ENCODE data around the gene RBCK1.
A peak's percentile ranks its signal among the peaks of the same experiment; 100 is the strongest.

Gene RBCK1

DNA sequence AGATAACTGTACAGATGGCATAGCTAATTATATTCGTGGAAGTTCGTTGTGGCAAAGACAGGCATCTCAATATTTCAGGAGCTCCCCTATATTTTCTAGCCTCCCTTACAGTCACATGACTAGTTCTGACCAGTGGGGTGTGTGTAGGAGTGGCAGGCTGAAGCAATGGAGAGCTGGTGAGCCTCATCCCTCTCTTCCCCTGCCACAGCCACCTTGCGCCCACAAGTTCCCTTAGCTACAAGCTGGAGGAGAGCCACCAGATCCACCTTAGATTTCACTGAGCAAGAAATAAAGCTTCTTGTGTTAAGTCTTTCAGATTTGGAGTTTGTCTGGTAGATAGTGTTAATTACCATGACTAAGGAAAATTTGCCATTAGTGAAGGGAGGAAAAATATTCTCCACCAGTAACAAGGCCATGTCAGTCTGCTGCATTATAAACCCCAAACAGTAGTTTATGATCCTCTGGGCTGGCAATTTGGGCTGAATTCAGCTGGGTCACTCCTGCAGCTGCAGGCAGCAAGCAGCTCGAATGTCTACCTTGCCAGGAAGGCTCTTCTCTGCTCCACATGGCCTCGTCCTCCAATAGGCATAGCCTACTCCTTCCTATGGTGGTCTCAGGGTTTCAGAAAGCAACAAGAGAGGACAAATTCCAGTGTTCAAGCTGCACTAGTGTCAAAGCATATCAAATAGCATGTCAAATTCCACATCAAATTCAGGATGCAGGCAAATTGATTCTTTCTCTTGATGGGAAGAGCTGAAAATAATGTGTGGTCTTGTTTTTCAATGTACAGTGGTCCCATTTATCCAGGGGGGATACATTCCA is 7.4 kb upstream of the RBCK1 start:
- no peak for DNase-seq

DNA sequence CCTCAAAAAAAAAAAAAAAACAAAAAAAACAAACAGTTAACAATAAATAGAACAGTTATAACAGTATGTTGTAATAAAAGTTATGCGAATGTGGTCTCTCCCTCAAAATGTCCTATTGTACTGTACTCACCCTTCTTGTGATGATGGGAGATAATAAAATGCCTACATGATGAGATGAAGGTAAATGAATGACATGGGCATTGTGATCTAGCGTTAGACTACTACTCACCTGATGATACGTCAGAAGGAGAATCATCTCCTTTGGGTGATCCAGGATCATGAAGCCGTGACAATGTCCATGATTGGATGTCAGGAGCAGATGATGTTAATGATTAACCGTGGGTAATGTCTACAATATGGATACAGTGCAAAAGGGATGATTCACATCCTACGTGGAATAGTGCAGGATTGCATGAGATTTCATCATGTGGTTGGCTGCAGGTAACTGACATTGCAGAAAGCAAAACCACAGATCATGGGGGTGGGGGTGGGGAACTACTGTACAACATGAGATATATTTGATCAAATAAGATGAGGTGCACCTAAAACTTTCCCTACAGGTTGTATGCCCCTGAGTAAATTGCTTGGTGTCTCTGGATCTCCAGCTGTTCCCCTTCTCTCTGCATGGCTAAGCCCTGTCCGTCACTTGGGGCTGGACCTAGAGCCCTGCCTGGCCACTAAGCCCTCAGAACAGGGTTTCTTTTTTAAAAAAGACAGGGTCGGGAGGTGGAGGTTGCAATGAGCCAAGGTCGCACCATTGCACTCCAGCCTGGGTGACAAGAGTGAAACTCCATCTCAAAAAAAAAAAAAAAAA is 6.2 kb upstream of the RBCK1 start:
- DNase-seq = no peak

DNA sequence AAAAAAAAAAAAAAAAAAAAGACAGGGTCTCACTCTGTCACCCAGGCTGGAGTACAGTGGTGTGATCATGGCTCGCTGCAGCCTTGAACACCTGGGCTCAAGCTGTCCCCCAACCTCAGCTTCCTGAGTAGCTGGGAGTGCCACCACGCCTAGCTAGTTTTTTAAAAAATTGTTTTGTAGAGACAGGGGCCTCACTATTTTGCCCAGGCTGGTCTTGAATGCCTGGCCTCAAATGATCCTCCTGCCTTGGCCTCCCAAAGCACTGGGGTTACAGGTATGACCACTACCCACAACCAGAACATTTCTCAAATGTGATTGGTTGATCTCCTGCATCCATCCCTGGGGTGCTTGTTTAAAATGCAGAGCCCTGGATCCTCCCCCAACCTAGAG is 5.6 kb upstream of the RBCK1 start:
- DNase-seq = no peak

DNA sequence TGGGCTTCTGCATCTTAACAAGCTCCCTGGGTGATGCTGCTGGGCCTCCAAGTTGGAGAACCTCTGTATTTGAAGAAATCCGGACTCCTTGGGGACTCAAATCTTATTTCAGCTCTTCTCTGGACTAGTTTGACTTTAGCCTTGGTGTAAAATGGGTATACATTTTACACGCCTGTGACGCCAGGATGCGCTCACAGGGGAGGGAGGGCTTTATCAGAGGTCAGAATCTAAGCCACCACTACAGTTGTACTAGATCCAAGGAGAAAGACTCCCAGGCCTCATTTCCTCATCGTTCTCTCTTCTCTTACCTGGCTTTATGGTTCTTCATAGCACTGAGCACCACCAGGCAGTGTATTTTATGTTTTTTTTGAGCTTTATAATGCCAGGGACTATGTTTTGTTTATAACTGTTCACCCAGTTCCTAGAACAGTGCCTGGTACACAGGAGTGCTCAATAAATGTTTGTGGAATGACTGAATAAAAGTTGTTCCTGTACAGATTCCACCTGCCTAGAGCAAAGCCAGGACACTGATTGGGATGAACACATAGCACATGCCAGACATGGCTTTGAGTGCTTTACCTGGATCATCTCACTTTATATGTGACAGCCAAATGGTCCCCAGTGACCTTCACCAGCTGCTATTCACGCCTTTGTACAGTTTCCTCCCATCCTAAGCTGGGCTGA is 5.1 kb upstream of the RBCK1 start:
- no peak for DNase-seq

DNA sequence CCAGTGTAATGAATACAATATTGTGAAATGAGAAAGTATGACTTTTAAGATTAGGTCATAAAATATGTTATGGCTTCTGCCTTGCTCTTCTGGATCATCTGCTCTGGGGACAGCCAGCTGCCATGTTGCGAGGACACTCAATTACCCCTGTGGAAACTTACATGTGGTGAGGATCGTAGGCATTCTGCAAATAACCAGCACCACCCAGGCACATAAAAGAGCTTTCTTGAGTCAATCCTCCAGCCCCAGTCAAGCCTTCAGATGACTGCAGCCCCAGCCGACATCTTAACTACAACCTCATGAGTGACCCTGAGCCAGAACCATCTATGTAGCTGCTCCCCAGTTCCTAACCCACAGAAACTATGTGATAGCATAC is 4.5 kb upstream of the RBCK1 start:
- DNase-seq = no peak

DNA sequence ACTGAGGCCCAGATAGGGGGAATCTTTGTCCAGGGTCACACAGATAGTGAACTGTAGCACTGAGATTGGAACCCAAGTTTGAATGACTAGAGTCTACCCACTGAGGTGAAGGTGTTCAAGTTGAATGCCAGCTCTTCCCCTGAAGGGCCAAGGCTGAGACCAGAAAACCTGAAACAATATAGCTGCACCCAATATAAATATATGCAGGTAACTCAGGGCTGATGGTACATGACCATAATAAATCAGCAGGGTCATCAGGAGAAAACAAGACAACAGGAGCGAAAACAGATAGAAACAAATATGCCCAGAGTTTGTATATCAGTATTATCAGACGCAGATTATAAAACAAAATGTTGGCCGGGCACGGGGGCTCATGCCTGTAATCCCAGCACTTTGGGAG is 4.0 kb upstream of the RBCK1 start:
- no peak for DNase-seq

DNA sequence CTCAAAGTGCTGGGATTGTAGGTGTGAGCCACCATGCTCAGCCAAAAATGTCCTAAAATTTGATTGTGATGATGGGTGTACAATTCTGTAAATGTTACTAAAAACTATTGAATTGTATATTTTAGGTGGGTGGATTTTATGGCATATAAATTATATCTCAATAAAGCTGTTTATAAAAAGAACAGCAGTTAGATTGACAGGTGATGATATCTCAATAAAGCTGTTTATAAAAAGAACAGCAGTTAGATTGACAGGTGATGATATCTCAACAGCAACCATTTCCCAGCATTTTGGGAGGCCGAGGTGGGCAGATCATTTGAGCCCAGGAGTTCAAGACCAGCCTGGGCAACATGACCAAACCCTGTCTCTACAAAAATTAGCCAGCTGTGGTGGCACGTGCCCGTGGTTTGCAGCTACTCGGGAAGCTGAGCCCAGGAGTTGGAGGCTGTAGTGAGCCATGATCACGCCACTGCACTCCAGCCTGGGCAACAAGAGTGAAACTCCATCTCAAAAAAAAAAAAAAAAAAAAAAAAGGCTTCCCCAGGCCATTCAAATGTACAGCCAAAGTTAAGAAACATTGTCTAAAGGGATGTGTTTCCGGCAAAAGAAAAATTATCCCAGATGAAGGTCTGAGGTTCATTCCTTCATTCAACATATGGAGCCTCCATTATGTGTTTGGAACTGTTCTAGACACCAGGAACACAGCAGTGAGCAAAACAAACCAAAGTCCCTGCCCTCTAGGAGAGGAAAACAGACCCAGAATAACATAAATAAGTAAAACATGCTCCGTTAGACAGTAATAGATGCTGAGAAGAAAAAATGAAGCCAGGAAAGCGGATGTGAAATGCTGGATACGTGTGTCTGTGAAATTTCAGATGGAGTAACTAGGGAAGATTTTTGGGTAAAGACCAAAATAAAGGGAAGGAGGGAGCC is 1.6 kb upstream of the RBCK1 start:
- no peak for DNase-seq

DNA sequence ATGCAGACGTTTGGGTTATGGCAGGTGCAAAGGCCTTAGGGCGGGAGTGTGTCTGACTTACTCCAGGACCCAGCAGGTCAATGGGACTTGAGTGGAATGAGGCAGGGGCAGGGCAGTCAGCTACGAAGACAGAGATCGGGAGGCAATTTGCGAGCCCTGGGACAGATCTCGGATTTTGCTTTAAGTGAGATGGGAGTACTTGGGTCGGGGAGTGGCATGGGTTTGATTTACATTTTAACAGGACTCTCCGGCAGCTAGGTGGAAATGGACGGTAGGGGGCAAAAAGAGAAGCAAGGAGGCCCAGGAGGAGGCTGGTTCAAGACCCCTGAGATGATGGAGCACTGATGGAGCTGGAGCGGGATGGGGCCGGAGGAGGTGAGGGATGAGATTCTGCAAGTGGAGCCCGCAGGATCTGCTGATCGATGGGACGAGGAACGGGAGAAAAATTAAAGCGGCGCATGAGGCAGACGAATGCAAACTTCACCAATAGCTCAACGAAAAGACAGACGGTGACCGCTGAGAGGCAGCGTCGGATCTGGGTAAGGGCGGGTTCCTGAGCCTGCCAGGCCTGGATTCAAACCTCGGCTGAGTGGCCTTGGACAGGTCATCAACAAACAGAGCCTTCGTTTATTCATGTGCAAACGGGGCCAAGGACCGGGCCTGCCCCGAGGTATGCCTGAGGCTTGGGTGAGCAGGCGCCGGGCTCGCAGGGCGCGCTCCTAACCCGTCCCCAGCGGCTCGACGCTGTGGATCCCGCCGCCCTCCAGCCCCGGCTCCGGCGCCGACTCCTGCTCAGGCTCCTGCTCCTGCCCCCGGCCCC is 756 bp upstream of the RBCK1 start:
- peak; percentile 68 for DNase-seq

DNA sequence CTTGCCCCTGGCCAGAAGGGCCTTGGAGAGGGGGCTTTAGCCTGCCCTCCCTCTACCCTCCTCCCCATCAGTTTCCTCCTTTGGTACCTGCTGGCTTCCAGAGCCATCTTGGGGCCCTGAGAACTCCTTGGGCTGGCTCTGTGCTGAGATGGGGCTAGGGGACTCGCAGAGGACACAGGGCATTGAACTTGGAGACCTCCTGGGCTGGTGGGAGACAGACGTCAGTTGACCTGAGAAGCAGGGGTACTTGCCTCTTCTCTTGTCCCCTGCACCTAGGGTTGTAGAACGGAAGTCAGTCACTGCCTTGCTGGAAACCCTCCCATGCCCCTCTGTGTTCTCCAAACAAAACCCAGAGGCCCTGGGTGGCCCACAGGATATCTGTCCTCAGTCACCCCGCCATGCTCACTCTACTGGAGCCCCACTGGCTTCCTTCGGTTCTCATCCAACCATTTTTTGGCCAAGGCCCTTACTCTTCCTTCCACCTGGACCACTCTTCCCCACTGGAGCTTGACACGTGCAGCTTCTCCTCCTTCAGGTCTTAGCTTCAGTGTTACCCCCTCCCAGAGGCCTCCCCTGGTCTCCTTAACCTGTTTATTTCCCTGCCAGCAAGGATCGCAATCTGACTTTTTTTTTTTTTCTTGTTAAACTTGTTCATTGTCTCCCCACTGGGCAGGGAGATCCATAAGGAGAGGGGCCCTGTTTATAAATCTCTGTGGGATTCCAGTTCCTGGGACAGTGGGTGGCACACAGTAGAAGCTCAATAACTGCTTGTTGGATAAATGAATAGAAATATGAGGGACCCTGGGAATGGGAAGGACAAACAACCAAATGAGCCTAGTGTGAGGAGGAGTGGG is 971 bp downstream of the RBCK1 start:
- DNase-seq = peak; percentile 24

DNA sequence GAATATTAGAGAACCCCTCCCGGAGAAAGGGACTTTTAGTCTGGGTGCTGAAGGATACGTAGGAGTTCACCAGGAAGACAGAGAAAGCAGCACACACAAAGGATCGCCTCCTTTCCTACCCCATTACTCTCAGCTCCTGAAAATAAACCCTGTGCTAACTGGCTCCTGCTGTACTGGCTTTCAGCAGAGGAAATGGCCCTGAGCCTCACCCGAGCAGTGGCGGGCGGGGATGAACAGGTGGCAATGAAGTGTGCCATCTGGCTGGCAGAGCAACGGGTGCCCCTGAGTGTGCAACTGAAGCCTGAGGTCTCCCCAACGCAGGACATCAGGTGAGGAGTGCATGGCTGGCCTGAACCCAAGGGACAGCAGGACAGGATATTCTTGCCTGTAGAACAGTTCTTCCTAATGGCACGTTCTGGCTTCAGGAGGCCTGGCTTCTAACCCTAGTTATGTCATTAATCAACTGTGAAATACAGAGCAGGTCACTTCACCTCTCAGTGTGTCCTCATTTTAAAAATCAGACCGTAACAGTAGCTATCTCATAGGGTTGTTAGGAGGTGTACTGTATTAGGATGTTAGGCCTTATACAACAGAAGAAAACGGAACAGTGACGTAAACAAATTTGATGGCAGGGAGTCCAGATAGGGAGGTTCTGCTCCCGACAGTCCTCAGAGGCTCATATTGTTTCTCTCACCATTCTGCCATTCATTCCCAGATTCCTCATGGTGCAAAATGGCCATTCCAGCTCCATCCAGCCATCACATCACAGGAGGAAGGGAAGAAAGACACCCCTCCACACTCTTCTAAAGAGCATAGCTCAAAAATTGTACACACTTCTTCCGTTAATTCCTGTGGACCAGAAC is 1.8 kb downstream of the RBCK1 start:
- DNase-seq = no peak

DNA sequence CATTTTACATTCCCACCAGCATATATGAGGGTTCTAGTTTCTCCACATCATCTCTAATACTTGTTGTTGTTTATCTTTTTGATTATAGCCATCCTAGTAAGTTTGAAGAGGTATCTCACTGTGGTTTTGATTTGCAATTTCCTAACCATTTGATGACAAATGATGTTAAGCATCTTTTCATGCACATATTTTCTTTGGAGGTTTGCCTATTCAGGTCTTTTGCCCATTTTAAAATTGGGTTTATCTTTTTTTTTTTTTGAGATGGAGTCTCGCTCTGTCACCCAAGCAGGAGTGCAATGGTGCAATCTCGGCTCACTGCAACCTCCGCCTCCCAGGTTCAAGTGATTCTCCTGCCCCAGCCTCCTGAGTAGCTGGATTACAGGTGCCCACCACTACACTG is 4.0 kb downstream of the RBCK1 start:
- DNase-seq = no peak

DNA sequence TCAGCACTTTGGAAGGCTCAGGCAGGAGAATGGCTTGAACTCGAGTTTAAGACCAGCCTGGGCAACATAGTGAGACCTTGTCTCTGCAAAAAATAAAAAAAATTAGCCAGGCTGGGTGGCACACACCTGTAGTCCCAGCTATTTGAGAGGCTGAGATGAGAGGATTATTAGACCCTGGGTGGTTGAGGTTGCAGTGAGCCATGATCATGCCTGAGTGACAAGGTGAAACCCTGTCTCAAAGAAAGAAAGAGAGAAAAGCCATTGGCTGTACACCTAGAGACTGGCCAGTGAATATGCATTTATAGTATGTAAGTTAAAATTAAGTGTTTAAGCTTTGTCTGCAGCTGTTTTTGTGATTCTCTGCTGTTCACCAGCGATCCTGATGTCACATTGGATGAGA is 6.1 kb downstream of the RBCK1 start:
- DNase-seq = no peak

DNA sequence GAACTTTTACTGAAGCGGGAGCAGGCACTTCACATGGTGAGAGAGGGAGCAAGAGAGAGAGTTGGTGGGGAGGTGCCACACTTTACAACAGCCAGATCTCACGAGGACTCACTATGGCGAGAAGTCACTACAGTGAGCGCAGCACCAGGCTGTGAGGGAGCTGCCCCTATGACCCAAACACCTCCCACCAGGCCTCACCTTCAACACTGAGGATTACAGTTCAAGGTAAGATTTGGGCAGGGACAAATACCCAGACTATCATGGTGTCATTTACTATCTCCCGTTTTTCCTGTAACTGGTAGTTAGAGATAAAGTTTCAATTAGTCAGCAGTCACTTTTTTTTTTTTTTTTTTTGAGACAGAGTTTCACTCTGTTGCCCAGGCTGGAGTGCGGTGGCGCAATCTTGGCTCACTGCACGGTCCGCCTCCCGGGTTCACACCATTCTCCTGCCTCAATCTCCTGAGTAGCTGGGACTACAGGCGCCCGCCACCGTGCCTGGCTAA is 7.8 kb downstream of the RBCK1 start:
- DNase-seq = no peak

DNA sequence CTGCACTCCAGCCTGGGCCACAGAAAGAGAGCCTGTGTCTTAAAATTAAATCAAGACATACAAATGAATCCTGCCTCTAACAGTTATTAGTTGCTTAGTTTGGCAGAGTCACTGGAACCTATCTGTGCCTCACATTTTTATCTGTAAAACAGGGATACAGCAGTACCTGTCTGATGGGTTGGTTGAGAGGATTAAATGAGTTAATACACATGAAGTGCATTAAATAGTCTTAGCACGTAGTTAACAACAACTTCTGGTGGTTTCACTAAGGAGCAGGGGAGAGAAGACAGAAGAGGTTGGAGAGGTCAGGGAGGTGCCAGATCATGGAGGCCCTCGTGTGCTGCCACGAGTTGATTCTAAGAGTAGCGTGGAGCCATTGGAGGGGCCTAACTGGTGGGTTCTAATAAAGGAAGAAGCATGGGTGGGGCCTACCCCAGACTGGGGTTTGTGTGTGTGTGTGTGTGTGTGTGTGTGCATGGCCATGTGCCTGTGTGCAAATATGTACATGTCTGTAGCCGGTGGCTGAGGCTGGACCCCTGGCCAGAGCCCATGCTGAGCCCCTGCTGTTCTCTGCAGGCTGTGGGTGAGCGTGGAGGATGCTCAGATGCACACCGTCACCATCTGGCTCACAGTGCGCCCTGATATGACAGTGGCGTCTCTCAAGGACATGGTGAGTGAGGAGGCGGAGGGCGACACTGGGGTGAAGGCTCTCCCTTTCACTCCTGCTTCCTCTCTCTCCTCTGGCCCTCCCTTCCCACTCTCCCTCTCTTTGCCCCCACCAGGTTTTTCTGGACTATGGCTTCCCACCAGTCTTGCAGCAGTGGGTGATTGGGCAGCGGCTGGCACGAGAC is 9.1 kb downstream of the RBCK1 start:
- DNase-seq = no peak

DNA sequence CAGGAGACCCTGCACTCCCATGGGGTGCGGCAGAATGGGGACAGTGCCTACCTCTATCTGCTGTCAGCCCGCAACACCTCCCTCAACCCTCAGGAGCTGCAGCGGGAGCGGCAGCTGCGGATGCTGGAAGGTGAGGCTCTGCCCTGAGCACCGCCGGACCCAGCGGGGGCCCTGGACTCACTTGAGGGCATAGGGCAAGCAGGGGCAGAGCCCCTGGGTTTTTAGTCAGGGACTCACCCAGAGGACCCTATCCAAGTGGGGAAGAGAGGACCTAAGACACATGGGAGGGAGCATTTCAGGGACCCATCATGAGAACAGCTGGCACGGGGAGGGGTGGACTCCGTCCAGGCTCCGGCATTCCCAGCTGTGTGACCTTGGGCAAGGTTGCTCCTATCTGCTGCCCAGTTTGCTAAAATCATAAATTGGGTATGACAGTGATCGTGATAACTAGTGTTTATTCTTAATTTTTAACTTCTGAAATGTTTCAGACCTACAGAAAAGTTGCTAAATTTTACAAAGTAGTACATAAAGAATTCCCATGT is 9.8 kb downstream of the RBCK1 start:
- DNase-seq = no peak

DNA sequence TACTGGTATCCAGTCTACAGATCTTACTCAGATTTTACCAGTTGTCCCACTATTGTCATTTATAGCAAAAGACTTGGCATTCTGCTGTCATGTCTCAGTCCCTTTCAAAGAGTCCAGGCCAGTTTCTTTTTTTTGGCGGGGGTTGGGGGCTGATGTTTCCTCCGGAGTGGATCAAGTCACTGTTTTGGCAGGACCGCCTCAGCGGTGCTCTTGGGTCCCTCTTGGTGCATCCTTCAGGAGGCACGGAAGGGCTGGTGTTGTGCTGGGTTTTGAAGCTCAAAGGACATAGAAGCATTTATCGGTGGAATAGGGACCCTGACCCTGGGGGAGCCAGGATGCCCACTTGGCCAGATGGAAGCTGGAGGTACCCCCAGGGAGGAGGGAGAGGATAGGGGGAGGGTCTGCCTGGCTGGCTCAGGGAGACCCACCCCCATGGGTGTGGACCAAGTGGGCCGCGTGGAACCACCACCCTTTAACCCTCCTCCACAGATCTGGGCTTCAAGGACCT is 10.8 kb downstream of the RBCK1 start:
- no peak for DNase-seq

DNA sequence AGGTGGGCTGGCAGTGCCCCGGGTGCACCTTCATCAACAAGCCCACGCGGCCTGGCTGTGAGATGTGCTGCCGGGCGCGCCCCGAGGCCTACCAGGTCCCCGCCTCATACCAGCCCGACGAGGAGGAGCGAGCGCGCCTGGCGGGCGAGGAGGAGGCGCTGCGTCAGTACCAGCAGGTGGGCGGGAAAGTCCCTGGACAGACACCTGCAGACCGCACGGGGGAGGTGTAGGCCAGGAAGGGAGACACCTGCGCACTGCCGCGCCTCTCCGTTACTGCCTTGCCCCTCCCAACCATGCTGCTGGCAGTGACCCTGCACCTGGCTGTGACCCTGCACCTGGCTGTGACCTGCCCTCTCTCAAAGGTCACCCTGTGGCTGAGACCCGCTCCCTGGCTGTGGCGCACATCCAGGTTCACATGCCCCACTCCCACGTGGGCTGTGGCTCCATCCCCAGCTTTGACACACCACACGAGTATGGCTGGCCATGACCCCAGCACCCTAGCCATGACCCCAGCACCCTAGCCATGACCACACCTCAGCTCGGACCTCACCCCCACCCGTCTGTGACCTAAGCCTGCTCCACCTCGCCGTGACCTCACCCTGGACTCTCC is 11.6 kb downstream of the RBCK1 start:
- no peak for DNase-seq
